Type B pancreatic cell (in vitro differentiated cells): ENCODE measurements around the gene ANKRD28. TPM values are rescaled to one million over a fixed set of nuclear protein-coding genes. Genes with fewer than 3 reads are reported as not detected.
A peak's percentile ranks its signal among the peaks of the same experiment; 100 is the strongest.

ENCODE experiments used
- DNase-seq: peaks from one replicate; pipeline ENCODE4 v3.0.0; 2021; ENCODE audit warnings: mixed read lengths; ENCODE audit not compliant: unreplicated experiment; ENCODE audit errors: extremely low spot score
- H3K27ac Mint-ChIP-seq: 2 replicates; pipeline ENCODE4 v1.8.0; 2021; ENCODE audit warnings: mild to moderate bottlenecking, mixed read lengths
- H3K27me3 Mint-ChIP-seq: 2 replicates; pipeline ENCODE4 v1.8.0; 2021; ENCODE audit warnings: mixed read lengths
- H3K36me3 Mint-ChIP-seq: 2 replicates; pipeline ENCODE4 v1.8.0; 2021; ENCODE audit warnings: mixed read lengths
- H3K4me1 Mint-ChIP-seq: one replicate; pipeline ENCODE4 v1.8.0; 2021; ENCODE audit warnings: mixed read lengths; ENCODE audit not compliant: unreplicated experiment
- H3K4me3 Mint-ChIP-seq: 2 replicates; pipeline ENCODE4 v1.8.0; 2021; ENCODE audit warnings: mild to moderate bottlenecking, mixed read lengths
- H3K9me3 Mint-ChIP-seq: 2 replicates; pipeline ENCODE4 v1.8.0; 2021; ENCODE audit warnings: mixed read lengths
- total RNA-seq: library from RNA; stranded (reverse); gene quantifications from 2 replicates; pipeline ENCODE4 v1.2.1, GENCODE V29; 2021; ENCODE audit warnings: low replicate concordance
- TF ChIP-seq, protein P1 (sequence below): fragments of 200-600 bp; sonication (generic); conservative IDR thresholded peaks from 2 replicates; pipeline ENCODE4 v1.5.0; 2021; ENCODE audit warnings: antibody characterized with exemption, mild to moderate bottlenecking

Gene ANKRD28
- total RNA-seq, 1 donor from 2014 or later: 44.3 TPM

DNA sequence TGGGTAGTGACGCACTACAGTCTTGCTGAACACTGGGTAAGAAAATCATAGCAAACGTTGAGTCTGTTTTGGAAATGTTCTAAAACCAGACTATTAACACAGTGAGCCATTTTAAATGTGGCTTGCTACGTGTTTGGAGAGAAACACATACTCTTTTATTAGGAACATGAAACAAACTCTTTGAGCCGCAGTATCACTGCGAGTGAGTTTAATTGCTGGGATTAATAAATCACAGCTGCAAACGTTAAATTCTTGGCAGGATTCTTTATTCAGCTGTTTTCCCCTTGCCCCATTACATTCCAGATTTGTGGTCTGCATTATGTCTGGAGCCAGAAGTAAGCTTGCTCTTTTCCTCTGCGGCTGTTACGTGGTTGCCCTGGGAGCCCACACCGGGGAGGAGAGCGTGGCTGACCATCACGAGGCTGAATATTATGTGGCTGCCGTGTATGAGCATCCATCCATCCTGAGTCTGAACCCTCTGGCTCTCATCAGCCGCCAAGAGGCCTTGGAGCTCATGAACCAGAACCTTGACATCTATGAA is 162.6 kb downstream of the ANKRD28 start:
- H3K9me3 Mint-ChIP-seq: no peaks in the 10 kb centered on the region
- H3K4me1 Mint-ChIP-seq: peaks cover 40% of the 10 kb centered on the region

GRCh38 chr3:15634671-15635070 is 163.1 kb downstream of the ANKRD28 start:
- H3K36me3 Mint-ChIP-seq: no peaks in the 10 kb centered on the region
- DNase-seq: no peak
- TF ChIP-seq, protein P1, sequence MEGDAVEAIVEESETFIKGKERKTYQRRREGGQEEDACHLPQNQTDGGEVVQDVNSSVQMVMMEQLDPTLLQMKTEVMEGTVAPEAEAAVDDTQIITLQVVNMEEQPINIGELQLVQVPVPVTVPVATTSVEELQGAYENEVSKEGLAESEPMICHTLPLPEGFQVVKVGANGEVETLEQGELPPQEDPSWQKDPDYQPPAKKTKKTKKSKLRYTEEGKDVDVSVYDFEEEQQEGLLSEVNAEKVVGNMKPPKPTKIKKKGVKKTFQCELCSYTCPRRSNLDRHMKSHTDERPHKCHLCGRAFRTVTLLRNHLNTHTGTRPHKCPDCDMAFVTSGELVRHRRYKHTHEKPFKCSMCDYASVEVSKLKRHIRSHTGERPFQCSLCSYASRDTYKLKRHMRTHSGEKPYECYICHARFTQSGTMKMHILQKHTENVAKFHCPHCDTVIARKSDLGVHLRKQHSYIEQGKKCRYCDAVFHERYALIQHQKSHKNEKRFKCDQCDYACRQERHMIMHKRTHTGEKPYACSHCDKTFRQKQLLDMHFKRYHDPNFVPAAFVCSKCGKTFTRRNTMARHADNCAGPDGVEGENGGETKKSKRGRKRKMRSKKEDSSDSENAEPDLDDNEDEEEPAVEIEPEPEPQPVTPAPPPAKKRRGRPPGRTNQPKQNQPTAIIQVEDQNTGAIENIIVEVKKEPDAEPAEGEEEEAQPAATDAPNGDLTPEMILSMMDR: no peak
- H3K27ac Mint-ChIP-seq: no peak overlapping the region
- no peak overlapping the region for H3K4me3 Mint-ChIP-seq
- H3K27me3 Mint-ChIP-seq: no peaks in the 10 kb centered on the region
- H3K4me1 Mint-ChIP-seq: peaks cover 45% of the 10 kb centered on the region
- H3K9me3 Mint-ChIP-seq: no peaks in the 10 kb centered on the region

More for the DNA sequence above, 162.6 kb downstream of the ANKRD28 start:
- TF ChIP-seq, protein P1: no peak
- Mint-ChIP-seq H3K4me3 (no peak overlapping the region), H3K27ac (no peak overlapping the region), H3K27me3 (no peaks in the 10 kb centered on the region), H3K36me3 (no peaks in the 10 kb centered on the region)
- DNase-seq: no peak

DNA sequence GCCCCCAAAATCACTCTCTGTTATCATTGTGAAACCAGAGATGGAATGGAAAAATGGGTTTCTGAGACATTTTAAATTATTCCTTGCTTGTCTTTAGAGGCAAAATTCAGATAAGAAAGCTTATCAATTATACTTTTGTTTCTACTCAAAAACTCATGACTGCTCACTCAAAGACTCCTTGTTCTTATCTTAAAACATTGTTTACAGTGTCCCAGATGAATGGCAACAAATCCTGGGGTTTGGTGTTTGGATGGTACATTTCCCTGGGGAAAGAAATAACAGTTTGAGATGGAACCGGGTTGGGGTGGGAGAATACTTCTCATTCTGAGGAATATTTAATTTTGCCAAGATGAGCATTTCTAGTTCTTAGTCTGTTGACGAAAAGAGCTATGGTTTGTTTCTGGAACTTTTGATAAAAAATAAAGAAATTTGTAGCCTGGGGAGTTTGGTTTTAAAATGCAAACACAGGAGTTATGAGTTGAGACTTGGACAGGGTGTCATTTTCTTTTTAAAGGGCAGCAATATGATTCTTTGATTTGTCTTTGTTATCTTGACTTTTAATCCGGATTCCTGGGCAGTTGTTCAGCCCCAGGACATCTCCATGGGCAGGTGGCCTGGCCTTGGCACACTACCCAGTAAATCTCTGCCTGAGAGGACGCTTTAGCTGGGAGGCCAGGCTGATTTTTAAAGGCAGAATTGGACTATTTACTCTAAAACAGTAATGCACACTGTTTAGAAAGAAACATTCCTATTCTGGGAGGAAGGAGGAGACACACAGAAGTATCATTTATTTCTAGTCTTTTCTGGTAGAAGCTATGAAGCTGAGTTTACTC is 163.8 kb downstream of the ANKRD28 start:
- Mint-ChIP-seq H3K9me3 (no peaks in the 10 kb centered on the region), H3K27ac (peak overlapping the region; percentile 30), H3K4me1 (peaks cover 45% of the 10 kb centered on the region), H3K36me3 (no peaks in the 10 kb centered on the region), H3K27me3 (no peaks in the 10 kb centered on the region), H3K4me3 (no peak overlapping the region)
- TF ChIP-seq, protein P1: no peak
- DNase-seq: no peak

GRCh38 chr3:15633159-15633558 is 164.6 kb downstream of the ANKRD28 start:
- TF ChIP-seq, protein P1: no peak
- Mint-ChIP-seq H3K27me3 (no peaks in the 10 kb centered on the region), H3K36me3 (no peaks in the 10 kb centered on the region), H3K4me1 (peaks cover 45% of the 10 kb centered on the region), H3K9me3 (no peaks in the 10 kb centered on the region), H3K27ac (no peak overlapping the region), H3K4me3 (no peak overlapping the region)
- DNase-seq: no peak

DNA sequence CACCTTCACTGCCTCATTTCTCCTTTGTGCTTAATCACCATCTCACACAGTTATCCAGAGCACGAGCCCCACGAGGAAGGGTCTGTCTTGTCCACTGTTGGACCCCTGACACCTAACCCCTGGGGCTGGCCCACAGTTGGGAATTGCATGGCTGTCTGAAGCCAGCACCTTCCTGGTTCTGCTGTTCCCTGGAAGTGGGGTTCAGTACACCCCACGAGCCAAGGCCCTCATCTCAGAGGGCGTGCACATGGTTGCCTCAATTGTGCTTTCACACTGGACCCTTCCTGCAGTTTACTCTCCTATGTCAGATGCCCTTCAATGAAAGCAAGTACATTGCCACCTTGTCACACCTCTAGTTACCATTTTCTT is 165.6 kb downstream of the ANKRD28 start:
- H3K9me3 Mint-ChIP-seq: no peaks in the 10 kb centered on the region
- no peaks in the 10 kb centered on the region for H3K36me3 Mint-ChIP-seq
- TF ChIP-seq, protein P1: no peak
- DNase-seq: no peak
- H3K27ac Mint-ChIP-seq: no peak overlapping the region
- H3K27me3 Mint-ChIP-seq: no peaks in the 10 kb centered on the region
- peaks cover 45% of the 10 kb centered on the region for H3K4me1 Mint-ChIP-seq
- H3K4me3 Mint-ChIP-seq: no peak overlapping the region
